ENCODE data around the gene PCDHGC3. TPM values are rescaled to one million over a fixed set of nuclear protein-coding genes. Genes with fewer than 3 reads are reported as not detected.

PCDHGC3 gene
- total and polyA plus RNA-seq, 2 of the 13 experiments (the other 11 are each of a cell fraction or from before 2014, with no cell fraction given), result 0.20 to 0.30 TPM

DNA sequence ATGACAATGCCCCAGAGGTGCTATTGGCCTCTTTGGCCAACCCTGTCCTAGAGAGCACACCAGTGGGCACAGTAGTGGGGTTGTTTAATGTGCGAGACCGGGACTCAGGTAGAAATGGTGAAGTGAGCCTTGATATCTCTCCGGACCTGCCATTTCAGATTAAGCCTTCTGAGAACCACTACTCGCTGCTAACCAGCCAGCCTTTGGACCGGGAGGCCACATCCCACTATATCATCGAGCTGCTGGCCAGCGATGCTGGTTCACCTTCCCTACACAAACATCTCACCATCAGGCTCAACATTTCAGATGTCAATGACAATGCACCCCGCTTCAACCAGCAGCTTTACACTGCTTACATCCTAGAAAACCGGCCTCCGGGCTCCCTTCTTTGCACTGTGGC, 14.5 kb downstream of the PCDHGC3 start:
- peaks cover 2 to 37% of the 10 kb centered on the region in 2 experiments; a peak in 4 of 5 replicates for H3K27me3 ChIP-seq (ENCODE audit: control insufficient read depth in 1 of 2, insufficient read depth in 2 of 2, low read length in 2 of 2)
- no peak for DNase-seq (ENCODE audit: low spot score)
- no peaks in the 10 kb centered on the region for H3K79me2 ChIP-seq (ENCODE audit: insufficient read depth, low read length)
- FAIRE-seq, result no peak
- no peak overlapping the region for H3K9ac ChIP-seq (ENCODE audit: insufficient read depth, low read depth, low read length)
- BruUV-seq (replicated peaks), result no TSS peak
- H3K4me2 ChIP-seq (ENCODE audit: low read depth, low read length), result no peak overlapping the region
- intact Hi-C loops (cut with micrococcal nuclease; ENCODE audit: unreplicated experiment), result no loop called here
- CTCF ChIA-PET (ENCODE audit: low intra/inter-chr PET ratio, low total read pairs), result no interaction called here
- no peak for ATAC-seq
- 44% methylated on average over 7 of the region's 10 CpGs for WGBS (ENCODE audit: low lambda C conversion rate)
- no peak overlapping the region for H3K4me3 ChIP-seq (replicated peaks in 1 of 3; ENCODE audit: insufficient read depth in 1 of 3, low read depth in 2 of 3, low read length in 3 of 3)
- no peaks in the 10 kb centered on the region for H3K36me3 ChIP-seq (replicated peaks in 1 of 2; ENCODE audit: control insufficient read depth in 1 of 2, insufficient read depth in 2 of 2, low read length in 2 of 2)
- H3K9me3 ChIP-seq (ENCODE audit: low read length), result no peaks in the 10 kb centered on the region
- in situ Hi-C loops (cut with HindIII; ENCODE audit: extremely low pct_ligation_motif_present, low pct_unique_long_range_greater_than_20kb), result no loop called here
- POLR2A ChIA-PET, result no interaction called here
- H3K4me1 ChIP-seq (ENCODE audit: insufficient read depth, low read length), result no peaks in the 10 kb centered on the region
- no peak overlapping the region for H2AFZ ChIP-seq (ENCODE audit: low read length)
- no peaks in the 10 kb centered on the region for H4K20me1 ChIP-seq (ENCODE audit: insufficient read depth, low read length)
- no peak overlapping the region for H3K27ac ChIP-seq (ENCODE audit: extremely low read length, insufficient read depth, low read length)
- TF ChIP-seq, protein P1, sequence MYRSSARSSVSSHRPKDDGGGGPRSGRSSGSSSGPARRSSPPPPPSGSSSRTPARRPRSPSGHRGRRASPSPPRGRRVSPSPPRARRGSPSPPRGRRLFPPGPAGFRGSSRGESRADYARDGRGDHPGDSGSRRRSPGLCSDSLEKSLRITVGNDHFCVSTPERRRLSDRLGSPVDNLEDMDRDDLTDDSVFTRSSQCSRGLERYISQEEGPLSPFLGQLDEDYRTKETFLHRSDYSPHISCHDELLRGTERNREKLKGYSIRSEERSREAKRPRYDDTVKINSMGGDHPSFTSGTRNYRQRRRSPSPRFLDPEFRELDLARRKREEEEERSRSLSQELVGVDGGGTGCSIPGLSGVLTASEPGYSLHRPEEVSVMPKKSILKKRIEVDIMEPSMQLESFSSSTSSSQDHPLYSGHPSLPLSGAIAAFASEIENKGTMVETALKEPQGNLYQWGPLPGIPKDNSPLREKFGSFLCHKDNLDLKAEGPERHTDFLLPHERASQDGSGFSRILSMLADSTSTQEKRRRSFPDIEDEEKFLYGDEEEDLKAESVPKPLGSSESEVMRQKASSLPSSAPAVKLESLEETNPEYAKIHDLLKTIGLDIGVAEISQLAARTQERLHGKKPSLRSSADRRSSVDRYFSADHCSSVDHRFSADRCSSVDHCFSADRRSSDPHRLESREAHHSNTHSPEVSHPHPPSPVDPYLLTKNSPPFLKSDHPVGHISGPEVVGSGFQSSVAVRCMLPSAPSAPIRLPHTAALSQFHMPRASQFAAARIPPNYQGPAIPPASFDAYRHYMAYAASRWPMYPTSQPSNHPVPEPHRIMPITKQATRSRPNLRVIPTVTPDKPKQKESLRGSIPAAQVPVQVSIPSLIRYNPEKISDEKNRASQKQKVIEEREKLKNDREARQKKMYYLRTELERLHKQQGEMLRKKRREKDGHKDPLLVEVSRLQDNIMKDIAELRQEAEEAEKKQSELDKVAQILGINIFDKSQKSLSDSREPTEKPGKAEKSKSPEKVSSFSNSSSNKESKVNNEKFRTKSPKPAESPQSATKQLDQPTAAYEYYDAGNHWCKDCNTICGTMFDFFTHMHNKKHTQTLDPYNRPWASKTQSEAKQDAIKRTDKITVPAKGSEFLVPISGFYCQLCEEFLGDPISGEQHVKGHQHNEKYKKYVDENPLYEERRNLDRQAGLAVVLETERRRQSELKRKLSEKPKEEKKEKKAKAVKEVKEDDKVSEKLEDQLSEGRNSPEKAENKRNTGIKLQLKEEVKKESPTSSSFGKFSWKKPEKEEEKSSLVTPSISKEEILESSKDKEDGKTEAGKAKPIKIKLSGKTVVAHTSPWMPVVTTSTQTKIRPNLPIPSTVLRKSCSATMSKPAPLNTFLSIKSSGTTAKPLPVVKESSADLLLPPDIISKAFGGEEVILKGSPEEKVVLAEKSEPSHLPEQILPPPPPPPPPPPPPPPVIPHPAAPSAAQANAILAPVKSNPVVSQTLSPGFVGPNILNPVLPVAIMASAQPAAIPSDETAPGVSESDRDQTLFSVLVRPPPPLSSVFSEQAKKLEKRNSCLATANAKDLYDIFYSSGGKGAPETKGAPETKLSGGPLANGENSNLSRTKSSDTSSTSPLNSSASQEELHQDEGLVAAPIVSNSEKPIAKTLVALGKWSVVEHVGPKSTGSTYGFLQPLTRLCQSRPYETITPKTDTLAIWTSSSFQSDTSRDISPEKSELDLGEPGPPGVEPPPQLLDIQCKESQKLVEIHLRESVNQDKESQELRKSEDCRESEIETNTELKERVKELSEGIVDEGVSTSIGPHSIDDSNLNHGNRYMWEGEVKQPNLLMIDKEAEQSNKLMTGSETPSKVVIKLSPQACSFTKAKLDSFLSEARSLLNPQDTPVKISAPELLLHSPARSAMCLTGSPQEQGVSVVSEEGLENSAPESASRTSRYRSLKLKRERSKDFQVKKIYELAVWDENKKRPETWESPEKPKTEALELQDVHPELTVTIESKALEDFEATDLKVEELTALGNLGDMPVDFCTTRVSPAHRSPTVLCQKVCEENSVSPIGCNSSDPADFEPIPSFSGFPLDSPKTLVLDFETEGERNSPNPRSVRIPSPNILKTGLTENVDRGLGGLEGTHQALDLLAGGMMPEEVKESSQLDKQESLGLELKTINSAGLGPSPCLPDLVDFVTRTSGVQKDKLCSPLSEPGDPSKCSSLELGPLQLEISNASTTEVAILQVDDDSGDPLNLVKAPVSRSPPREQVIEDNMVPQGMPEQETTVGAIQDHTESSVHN (CRISPR knock-in tag; IDR thresholded peaks at IDR 0.05), result no peak
- TF ChIP-seq MAFF (IDR thresholded peaks at IDR 0.05; ENCODE audit: low read depth, low read length) (no peak), ZKSCAN1 (IDR thresholded peaks at IDR 0.05; ENCODE audit: low read length) (no peak), MEIS2 (CRISPR knock-in tag; IDR thresholded peaks at IDR 0.05) (no peak), ZBTB49 (CRISPR knock-in tag; IDR thresholded peaks at IDR 0.05; ENCODE audit: borderline replicate concordance) (no peak), POLR2AphosphoS2 (IDR thresholded peaks at IDR 0.05; ENCODE audit: low read depth, low read length) (no peak), ZMAT3 (CRISPR knock-in tag; conservative IDR thresholded peaks at IDR 0.05) (no peak), PRMT3 (CRISPR knock-in tag; IDR thresholded peaks at IDR 0.05; ENCODE audit: borderline replicate concordance, low read depth) (no peak), POGZ (CRISPR knock-in tag; IDR thresholded peaks at IDR 0.05) (no peak), ZNF274 (CRISPR knock-in tag; IDR thresholded peaks at IDR 0.05) (no peak), TOE1 (CRISPR knock-in tag; IDR thresholded peaks at IDR 0.05) (no peak)
- TF ChIP-seq, protein P2, sequence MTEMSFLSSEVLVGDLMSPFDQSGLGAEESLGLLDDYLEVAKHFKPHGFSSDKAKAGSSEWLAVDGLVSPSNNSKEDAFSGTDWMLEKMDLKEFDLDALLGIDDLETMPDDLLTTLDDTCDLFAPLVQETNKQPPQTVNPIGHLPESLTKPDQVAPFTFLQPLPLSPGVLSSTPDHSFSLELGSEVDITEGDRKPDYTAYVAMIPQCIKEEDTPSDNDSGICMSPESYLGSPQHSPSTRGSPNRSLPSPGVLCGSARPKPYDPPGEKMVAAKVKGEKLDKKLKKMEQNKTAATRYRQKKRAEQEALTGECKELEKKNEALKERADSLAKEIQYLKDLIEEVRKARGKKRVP (CRISPR knock-in tag; IDR thresholded peaks at IDR 0.05), result no peak
- TF ChIP-seq, protein P3, sequence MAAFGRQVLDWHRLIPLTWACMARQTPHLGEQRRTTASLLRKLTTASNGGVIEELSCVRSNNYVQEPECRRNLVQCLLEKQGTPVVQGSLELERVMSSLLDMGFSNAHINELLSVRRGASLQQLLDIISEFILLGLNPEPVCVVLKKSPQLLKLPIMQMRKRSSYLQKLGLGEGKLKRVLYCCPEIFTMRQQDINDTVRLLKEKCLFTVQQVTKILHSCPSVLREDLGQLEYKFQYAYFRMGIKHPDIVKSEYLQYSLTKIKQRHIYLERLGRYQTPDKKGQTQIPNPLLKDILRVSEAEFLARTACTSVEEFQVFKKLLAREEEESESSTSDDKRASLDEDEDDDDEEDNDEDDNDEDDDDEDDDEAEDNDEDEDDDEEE (CRISPR knock-in tag; IDR thresholded peaks at IDR 0.05), result no peak
